Adipose tissue (tissue), 3 donors: ENCODE measurements around the gene PRKRIP1. TPM values are rescaled to one million over a fixed set of nuclear protein-coding genes. Genes with fewer than 3 reads are reported as not detected.
A peak's percentile ranks its signal among the peaks of the same experiment; 100 is the strongest.
"Not testable (repeated sequence)": the region's sequence is repeated elsewhere in the genome, so short reads cannot be mapped to it uniquely, and the experiment has no call there.

Source experiments
- H3K27ac ChIP-seq: one replicate; pipeline ENCODE4 v1.5.1; 2013; ENCODE audit warnings: low read depth, low read length
- WGBS, 3 donors: extraction: QIAGEN DNeasy Blood & Tissue Kit; methylation state at CpG; one replicate each; pipeline ENCODE4 v1.1.7; 2013; 5-methylcytosine and 5-hydroxymethylcytosine counted together
- polyA plus RNA-seq, 3 donors: library from polyadenylated mRNA; stranded (reverse); fragments of 200-250 nt; gene quantifications; one replicate each; pipeline ENCODE4 v1.2.3, GENCODE V29; 2013
- donor health status: healthy with polysubstance abuse.
- donor health status: Bipolar disorder and iron deficiency.
- donor health status: healthy.

Gene PRKRIP1
- polyA plus RNA-seq, 3 donors: 13.3 to 18.3 (median 16.3) TPM

- H3K27ac ChIP-seq: no peak overlapping the region
- WGBS, 3 donors: 74 to 75% (median 74%) methylated on average over 6 of the region's 6 CpGs
These were observed 54.1 kb downstream of the PRKRIP1 start for GRCh38 chr7:102450242-102450641.

- WGBS, 3 donors: 38 to 62% (median 54%) methylated on average over 21 to 23 of the region's 23 CpGs
- no peak overlapping the region for H3K27ac ChIP-seq
These were observed 55.4 kb downstream of the PRKRIP1 start for GRCh38 chr7:102451371-102452054.

- H3K27ac ChIP-seq: no peak overlapping the region
- WGBS, 3 donors: 86 to 94% (median 91%) methylated on average over 6 of the region's 6 CpGs
These were observed 56.3 kb downstream of the PRKRIP1 start for GRCh38 chr7:102452451-102452850.

- H3K27ac ChIP-seq: no peak overlapping the region
- 70 to 78% (median 71%) methylated on average over 7 of the region's 7 CpGs for WGBS, 3 donors
These were observed 57.2 kb downstream of the PRKRIP1 start for GRCh38 chr7:102453319-102453718.

- no peak overlapping the region for H3K27ac ChIP-seq
- 60 to 69% (median 66%) methylated on average over 12 of the region's 12 CpGs for WGBS, 3 donors
These were observed 58.3 kb downstream of the PRKRIP1 start for GRCh38 chr7:102454468-102454867.

- not testable (repeated sequence) for H3K27ac ChIP-seq
- 89 to 95% (median 89%) methylated on average over 10 of the region's 10 CpGs for WGBS, 3 donors
These were observed 58.8 kb downstream of the PRKRIP1 start for GRCh38 chr7:102454932-102455331.

- no peak overlapping the region for H3K27ac ChIP-seq
- WGBS, 3 donors: 81 to 87% (median 86%) methylated on average over 11 of the region's 11 CpGs
These were observed 59.4 kb downstream of the PRKRIP1 start for GRCh38 chr7:102455596-102455995.

GRCh38 chr7:102456327-102456726 is 60.2 kb downstream of the PRKRIP1 start:
- WGBS, 3 donors: 83 to 90% (median 88%) methylated on average over 10 of the region's 10 CpGs
- H3K27ac ChIP-seq: no peak overlapping the region

GRCh38 chr7:102457352-102457924 is 61.3 kb downstream of the PRKRIP1 start:
- 94 to 95% (median 94%) methylated on average over 38 to 40 of the region's 40 CpGs for WGBS, 3 donors

GRCh38 chr7:102459221-102459844 is 63.2 kb downstream of the PRKRIP1 start:
- 94 to 95% (median 94%) methylated on average over 24 of the region's 24 CpGs for WGBS, 3 donors
- H3K27ac ChIP-seq: no peak overlapping the region

More at GRCh38 chr7:102457352-102457924, 61.3 kb downstream of the PRKRIP1 start:
- H3K27ac ChIP-seq: no peak overlapping the region

GRCh38 chr7:102460467-102460866 is 64.3 kb downstream of the PRKRIP1 start:
- 74 to 90% (median 76%) methylated on average over 8 of the region's 8 CpGs for WGBS, 3 donors
- no peak overlapping the region for H3K27ac ChIP-seq

GRCh38 chr7:102463841-102464576 is 67.8 kb downstream of the PRKRIP1 start:
- WGBS, 3 donors: 10 to 15% (median 13%) methylated on average over 24 of the region's 24 CpGs
- peak overlapping the region; percentile 44 for H3K27ac ChIP-seq

- 0 to 1% (median 1%) methylated on average over 58 to 81 of the region's 81 CpGs for WGBS, 3 donors
- H3K27ac ChIP-seq: peak within 1 kb of the TSS; percentile 44
These were observed 68.6 kb downstream of the PRKRIP1 start, which contains the start of the genes ALKBH4 and LRWD1 for GRCh38 chr7:102464577-102465280. Gene ALKBH4, minus strand, starts transcription at chr7:102464863. Its CDS starts 27 bp downstream, at chr7:102464836. Gene LRWD1, plus strand, starts transcription at chr7:102464984. Its CDS starts 97 bp downstream, at chr7:102465081.

GRCh38 chr7:102466097-102466496 is 69.9 kb downstream of the PRKRIP1 start:
- 91 to 96% (median 94%) methylated on average over 7 of the region's 7 CpGs for WGBS, 3 donors
- no peak overlapping the region for H3K27ac ChIP-seq

- WGBS, 3 donors: 81 to 95% (median 92%) methylated on average over 24 of the region's 24 CpGs
- H3K27ac ChIP-seq: no peak overlapping the region
These were observed 71.7 kb downstream of the PRKRIP1 start for GRCh38 chr7:102467581-102468477.

- 87 to 88% (median 87%) methylated on average over 39 to 40 of the region's 40 CpGs for WGBS, 3 donors
- no peak overlapping the region for H3K27ac ChIP-seq
These were observed 72.6 kb downstream of the PRKRIP1 start for GRCh38 chr7:102468478-102469350.
